Measurements from ENCODE around the gene STPG3.

Gene STPG3

GRCh38 chr9:137229903-137230704, 21.0 kb upstream of the STPG3 start:
- no peaks in the 10 kb centered on the region for H4K20me1 ChIP-seq (ENCODE audit: insufficient read depth, low read length)
- no peak overlapping the region for H3K27ac ChIP-seq (ENCODE audit: low read length)
- no peaks in the 10 kb centered on the region for H3K4me1 ChIP-seq (ENCODE audit: low read length)
- H3K4me2 ChIP-seq (ENCODE audit: low read depth, low read length): no peak overlapping the region
- H3K9ac ChIP-seq (ENCODE audit: low read length): no peak overlapping the region
- H3K9me2 ChIP-seq (replicated peaks; ENCODE audit: insufficient read depth, low read length): no peaks in the 10 kb centered on the region
- H3F3A ChIP-seq (ENCODE audit: insufficient read depth, low read length): no peaks in the 10 kb centered on the region
- TF ChIP-seq, protein P1, sequence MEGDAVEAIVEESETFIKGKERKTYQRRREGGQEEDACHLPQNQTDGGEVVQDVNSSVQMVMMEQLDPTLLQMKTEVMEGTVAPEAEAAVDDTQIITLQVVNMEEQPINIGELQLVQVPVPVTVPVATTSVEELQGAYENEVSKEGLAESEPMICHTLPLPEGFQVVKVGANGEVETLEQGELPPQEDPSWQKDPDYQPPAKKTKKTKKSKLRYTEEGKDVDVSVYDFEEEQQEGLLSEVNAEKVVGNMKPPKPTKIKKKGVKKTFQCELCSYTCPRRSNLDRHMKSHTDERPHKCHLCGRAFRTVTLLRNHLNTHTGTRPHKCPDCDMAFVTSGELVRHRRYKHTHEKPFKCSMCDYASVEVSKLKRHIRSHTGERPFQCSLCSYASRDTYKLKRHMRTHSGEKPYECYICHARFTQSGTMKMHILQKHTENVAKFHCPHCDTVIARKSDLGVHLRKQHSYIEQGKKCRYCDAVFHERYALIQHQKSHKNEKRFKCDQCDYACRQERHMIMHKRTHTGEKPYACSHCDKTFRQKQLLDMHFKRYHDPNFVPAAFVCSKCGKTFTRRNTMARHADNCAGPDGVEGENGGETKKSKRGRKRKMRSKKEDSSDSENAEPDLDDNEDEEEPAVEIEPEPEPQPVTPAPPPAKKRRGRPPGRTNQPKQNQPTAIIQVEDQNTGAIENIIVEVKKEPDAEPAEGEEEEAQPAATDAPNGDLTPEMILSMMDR (IDR thresholded peaks at IDR 0.05; ENCODE audit: low read length): no peak
- TF ChIP-seq EZH2 (optimal IDR thresholded peaks at IDR 0.05; ENCODE audit: low read depth, low read length) (no peak), EZH2phosphoT487 (IDR thresholded peaks at IDR 0.05; ENCODE audit: low read length) (no peak)
- no peak overlapping the region for H2AFZ ChIP-seq (ENCODE audit: low read length)
- no peaks in the 10 kb centered on the region for H3K79me2 ChIP-seq (ENCODE audit: low read length)
- H3K9me3 ChIP-seq (replicated peaks; ENCODE audit: insufficient read depth, low read length): no peaks in the 10 kb centered on the region
- no peak overlapping the region for H3K4me3 ChIP-seq (ENCODE audit: low read length)
- DNase-seq: no peak
- H3K36me3 ChIP-seq (replicated peaks; ENCODE audit: insufficient read depth, low read length): no peaks in the 10 kb centered on the region
- H3K27me3 ChIP-seq (replicated peaks; ENCODE audit: insufficient read depth, low read length): peaks cover 67% of the 10 kb centered on the region

DNA sequence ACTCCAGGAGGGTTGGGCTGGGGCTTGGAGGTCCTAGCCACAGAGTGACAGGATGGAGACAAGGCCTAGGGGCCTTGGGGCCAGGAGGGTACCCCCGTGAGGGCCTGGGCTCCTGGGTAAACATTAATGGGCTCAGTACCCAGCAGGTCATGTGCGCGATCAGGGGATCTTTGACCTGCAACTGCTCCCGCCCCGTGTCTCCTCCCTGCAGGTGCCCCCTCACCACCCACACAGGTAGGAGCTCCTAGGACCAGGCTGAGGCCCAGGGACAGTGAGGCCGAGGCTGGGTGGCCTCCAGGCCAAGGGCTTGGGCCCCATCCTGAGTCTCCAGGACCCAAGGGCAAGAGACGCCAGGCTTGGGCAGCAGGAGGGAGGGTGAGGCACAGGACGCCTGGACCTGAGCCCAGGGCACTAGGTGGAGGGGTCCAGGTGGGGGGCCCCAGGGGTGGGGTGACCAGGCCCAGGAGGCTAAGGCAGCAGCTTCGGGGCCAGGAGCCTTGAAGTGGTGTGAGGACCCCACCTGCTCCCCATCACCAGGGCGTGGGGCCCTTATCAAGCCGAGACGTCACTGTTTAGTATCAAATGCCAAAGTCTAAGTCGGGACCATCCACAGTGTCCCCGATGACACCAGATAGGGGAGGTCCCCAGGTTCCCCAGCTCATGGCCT, 20.2 kb upstream of the STPG3 start, which contains the start of gene SLC34A3:
SLC34A3 (plus strand) TSS at position 197 of the 667 bp plus-strand sequence. CDS start 802 bp downstream, outside the sequence.
- no peak within 1 kb of the TSS for H2AFZ ChIP-seq (ENCODE audit: low read length)
- H3K9me2 ChIP-seq (replicated peaks; ENCODE audit: insufficient read depth, low read length): no peaks in the 10 kb centered on the region
- H3K9ac ChIP-seq (ENCODE audit: low read length): no peak within 1 kb of the TSS
- peaks cover 74% of the 10 kb centered on the region for H3K27me3 ChIP-seq (replicated peaks; ENCODE audit: insufficient read depth, low read length)
- H3K79me2 ChIP-seq (ENCODE audit: low read length): no peaks in the 10 kb centered on the region
- H3K9me3 ChIP-seq (replicated peaks; ENCODE audit: insufficient read depth, low read length): no peaks in the 10 kb centered on the region
- DNase-seq: no peak
- H3K27ac ChIP-seq (ENCODE audit: low read length): no peak within 1 kb of the TSS
- H3K4me3 ChIP-seq (ENCODE audit: low read length): no peak within 1 kb of the TSS
- TF ChIP-seq EZH2phosphoT487 (IDR thresholded peaks at IDR 0.05; ENCODE audit: low read length) (no peak), EZH2 (optimal IDR thresholded peaks at IDR 0.05; ENCODE audit: low read depth, low read length) (no peak)
- TF ChIP-seq, protein P1 (IDR thresholded peaks at IDR 0.05; ENCODE audit: low read length): no peak
- H3K4me1 ChIP-seq (ENCODE audit: low read length): no peaks in the 10 kb centered on the region
- H3F3A ChIP-seq (ENCODE audit: insufficient read depth, low read length): no peaks in the 10 kb centered on the region
- no peaks in the 10 kb centered on the region for H4K20me1 ChIP-seq (ENCODE audit: insufficient read depth, low read length)
- no peak within 1 kb of the TSS for H3K4me2 ChIP-seq (ENCODE audit: low read depth, low read length)
- H3K36me3 ChIP-seq (replicated peaks; ENCODE audit: insufficient read depth, low read length): no peaks in the 10 kb centered on the region

DNA sequence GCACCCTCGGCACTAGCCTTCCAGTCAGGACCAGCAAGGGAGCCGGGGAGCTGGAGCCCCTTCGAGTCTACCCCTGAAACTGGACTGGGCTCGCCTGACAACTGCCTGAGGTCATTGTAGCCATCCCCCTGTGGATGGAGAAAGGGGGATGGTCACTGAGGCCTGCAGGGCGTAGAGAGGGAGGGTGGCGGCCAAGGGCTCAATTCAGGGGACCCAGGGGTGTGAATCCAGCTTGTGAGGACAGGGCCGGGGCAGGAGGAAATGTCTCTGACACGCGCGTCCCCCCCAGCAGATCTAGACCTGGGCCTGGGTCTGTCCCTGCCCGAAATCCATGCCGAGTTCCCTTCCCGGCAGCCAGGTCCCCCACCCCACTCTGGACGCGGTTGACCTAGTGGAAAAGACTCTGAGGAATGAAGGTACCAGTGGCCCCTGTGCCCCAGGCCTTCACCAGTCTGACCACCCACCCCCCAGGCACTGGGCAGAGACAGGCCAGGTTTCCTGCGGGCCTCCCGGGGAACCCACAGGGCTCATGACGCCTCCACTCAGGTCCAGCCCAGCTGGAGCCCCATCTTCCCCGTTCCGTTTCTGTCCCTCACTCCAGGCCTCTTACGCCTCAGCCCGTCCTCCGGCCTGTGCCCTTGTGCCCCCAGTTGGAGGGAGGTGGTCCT, 19.6 kb upstream of the STPG3 start:
- Histone ChIP-seq H3K27me3 (replicated peaks; ENCODE audit: insufficient read depth, low read length) (peaks cover 77% of the 10 kb centered on the region), H3K4me1 (ENCODE audit: low read length) (0 out of 2 replicates have a peak, but pooled peaks cover 5% of the 10 kb centered on the region), H3K36me3 (replicated peaks; ENCODE audit: insufficient read depth, low read length) (no peaks in the 10 kb centered on the region), H3K9ac (ENCODE audit: low read length) (no peak overlapping the region), H3K9me3 (replicated peaks; ENCODE audit: insufficient read depth, low read length) (no peaks in the 10 kb centered on the region), H3K27ac (ENCODE audit: low read length) (no peak overlapping the region), H3K79me2 (ENCODE audit: low read length) (no peaks in the 10 kb centered on the region), H3K9me2 (replicated peaks; ENCODE audit: insufficient read depth, low read length) (no peaks in the 10 kb centered on the region), H3F3A (ENCODE audit: insufficient read depth, low read length) (no peaks in the 10 kb centered on the region), H4K20me1 (ENCODE audit: insufficient read depth, low read length) (no peaks in the 10 kb centered on the region), H2AFZ (ENCODE audit: low read length) (no peak overlapping the region), H3K4me2 (ENCODE audit: low read depth, low read length) (no peak overlapping the region), H3K4me3 (ENCODE audit: low read length) (no peak overlapping the region)
- no peak for DNase-seq
- TF ChIP-seq EZH2 (optimal IDR thresholded peaks at IDR 0.05; ENCODE audit: low read depth, low read length) (no peak), EZH2phosphoT487 (IDR thresholded peaks at IDR 0.05; ENCODE audit: low read length) (no peak)
- TF ChIP-seq, protein P1 (IDR thresholded peaks at IDR 0.05; ENCODE audit: low read length): no peak

Data from MM.1S (cell line).